ENCODE results near the gene CCP110.

Gene CCP110

GRCh38 chr16:19599968-19600716, 76.4 kb downstream of the CCP110 start:
- DNase-seq (ENCODE audit: low read depth, low spot score) = no peak

DNA sequence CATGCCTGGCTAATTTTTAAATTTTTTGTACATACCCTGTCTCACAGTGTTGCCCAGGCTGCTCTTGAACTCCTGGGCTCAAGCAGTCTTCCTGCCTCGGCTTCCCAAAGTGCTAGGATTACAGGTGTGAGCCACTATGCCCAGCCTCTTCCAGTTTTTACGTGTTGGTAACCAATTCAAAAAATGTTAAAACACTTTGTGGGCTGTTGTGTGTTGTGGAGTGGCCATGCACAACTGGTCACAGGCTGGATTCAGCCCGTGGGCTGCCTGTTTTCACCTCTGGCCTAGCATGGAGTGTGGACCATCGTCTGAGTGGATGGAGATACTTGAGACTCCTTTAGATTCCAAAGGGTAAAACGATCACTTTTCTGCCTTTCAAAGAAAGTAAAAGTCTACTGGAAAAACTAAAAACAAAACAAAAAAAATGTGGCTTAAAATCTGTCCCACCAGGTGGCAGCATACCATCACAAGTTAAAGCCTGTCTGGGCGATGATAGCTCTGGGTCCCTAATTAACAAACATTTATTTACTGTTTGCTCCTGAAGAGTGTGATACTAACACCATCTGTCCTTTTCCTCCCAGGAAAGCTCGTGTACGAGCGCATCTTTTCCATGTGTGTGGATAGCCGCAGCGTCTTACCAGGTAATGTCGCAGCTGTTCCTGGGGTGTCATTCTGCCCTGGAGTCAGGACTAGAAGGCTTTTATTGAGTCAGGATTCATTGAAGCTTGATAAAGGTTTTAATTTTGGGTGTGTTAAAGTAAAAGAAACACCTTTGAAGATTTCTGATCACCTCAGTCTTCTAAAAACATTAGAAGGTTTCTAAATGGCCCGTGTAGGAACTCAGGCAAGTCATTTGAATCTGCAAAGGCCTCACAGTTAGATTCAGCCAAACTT, 77.6 kb downstream of the CCP110 start:
- no peak for DNase-seq (ENCODE audit: low read depth, low spot score)
